HG02884 (cell line): ENCODE measurements around the gene ECEL1.
"Not testable (repeated sequence)": the region's sequence is repeated elsewhere in the genome, so short reads cannot be mapped to it uniquely, and the experiment has no call there.

Source experiments
- ATAC-seq: cut with Tn5 transposase; IDR thresholded peaks from one replicate; pipeline ENCODE4 v1.9.1; 2021; ENCODE audit warnings: mild to moderate bottlenecking, moderate library complexity; ENCODE audit not compliant: unreplicated experiment

The ECEL1 gene

GRCh38 chr2:232464544-232464885 is 23.1 kb downstream of the ECEL1 start:
- ATAC-seq, result no peak

- ATAC-seq, result no peak
Observed at GRCh38 chr2:232463701-232464543, 23.7 kb downstream of the ECEL1 start.

DNA sequence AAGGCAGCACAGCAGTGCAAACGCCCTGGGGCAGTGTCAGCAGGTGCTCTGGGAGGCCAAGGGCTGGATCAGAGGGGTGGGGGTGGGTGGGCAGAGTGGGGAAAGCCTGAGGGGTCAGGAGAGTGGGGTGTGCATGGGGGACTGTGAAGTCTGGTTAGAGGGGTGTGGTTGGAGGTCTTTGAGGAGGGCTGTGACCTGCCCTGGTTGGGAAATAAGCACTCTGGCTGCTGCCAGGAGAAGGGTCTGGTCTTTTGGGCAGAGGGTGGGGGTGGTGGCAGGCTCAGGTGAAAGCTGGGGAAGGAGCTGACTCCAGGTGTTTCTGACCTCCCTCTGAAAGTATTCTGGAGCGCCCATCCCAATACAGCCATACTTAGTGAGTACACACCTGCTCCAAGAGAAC is 27.5 kb downstream of the ECEL1 start:
- ATAC-seq, result no peak

DNA sequence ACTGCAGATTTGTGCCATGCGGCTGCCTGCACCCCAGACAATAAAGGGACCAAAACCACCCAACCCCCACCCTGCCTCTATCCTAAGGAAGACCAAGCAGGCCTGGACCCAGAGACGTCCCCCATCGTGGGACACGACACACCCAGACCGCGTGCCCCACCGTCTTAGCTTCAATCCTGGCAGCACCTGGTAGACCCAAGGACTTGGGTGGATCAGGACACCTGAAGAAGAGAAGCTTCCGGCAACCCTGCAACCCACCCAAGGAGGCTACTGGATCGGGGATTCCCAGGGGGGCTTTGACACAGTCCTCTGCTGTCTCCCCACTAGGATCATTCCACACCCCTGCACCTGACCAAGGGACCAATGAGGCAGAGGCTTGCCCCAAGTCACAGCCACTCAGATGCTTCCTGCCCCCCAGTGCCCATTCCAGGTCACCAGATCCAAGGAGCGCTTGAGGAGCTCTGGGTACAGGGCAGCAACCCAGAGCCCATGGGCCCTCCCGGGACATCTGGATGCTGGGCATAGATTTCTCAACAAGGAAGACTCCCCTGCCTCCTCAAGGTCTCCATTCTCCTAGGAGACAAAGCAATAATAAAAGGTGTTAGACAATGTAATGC is 28.1 kb downstream of the ECEL1 start:
- no peak for ATAC-seq

GRCh38 chr2:232458661-232459418 is 28.8 kb downstream of the ECEL1 start:
- no peak for ATAC-seq

GRCh38 chr2:232458051-232458660 is 29.5 kb downstream of the ECEL1 start:
- no peak for ATAC-seq

- ATAC-seq, result no peak
Observed at GRCh38 chr2:232457121-232458011, 30.3 kb downstream of the ECEL1 start.

DNA sequence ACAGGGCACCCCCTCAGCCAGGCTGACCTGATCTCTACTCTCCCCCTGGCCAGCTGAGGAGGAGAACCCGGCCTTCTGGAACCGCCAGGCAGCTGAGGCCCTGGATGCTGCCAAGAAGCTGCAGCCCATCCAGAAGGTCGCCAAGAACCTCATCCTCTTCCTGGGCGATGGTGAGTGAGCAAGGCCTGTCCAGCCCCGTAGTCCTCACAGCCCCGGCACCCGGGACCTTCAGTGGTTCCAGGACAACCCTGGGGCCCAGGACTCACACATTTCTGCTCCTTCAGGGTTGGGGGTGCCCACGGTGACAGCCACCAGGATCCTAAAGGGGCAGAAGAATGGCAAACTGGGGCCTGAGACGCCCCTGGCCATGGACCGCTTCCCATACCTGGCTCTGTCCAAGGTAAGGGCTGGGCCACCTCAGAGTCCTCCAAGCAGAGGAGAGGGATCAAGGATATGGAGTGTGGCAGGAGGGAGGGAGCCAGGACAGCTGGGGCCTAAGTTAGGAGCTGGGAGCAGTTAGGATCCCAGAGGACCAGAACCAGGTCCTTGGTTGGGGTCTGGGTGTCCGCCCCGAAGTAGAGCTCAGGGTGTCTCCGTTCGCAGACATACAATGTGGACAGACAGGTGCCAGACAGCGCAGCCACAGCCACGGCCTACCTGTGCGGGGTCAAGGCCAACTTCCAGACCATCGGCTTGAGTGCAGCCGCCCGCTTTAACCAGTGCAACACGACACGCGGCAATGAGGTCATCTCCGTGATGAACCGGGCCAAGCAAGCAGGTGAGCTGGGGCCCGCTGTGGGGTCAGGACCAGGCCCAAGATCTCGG is 31.1 kb downstream of the ECEL1 start:
- no peak for ATAC-seq

DNA sequence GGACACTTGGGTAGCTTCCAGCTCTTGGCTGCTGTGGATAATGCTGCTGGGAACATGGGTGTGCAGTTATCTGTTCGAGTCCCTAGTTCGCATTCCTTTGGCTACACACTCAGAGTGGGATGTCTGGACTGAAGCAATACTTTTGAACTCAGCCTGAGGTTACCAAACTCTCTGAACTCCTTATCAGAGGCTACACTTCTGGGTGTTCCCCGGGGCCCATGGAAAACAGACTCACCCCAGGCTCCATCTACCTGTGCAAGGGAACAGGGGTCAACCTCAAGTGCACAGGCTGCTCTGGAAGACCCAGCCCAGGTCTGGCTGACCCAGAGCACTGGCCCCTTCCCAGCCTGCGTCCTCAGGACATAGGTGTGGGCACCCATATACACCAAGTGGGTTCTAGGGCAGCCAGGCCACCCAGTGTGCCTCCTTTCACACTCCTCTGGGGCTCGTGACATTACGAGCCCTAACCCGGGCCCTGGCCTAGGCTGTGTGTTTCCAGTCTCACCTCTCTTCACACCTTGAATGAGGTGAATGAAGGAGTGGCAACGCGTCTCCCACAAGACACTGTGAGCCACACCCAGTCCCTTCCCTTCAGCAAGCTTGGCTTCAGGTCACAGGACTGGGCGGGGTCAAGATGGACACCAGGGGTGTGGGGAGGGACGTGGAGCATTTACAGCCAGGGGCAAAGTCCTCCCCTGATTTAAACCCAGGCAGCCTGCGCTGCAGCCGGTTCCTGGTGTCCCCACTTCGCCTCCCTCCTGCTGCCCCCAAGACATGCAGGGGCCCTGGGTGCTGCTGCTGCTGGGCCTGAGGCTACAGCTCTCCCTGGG is 32.0 kb downstream of the ECEL1 start, which contains the start of gene ALPI:
Gene ALPI (plus strand): TSS at position 728 of the 830 bp plus-strand sequence. CDS start 47 bp downstream, at position 775.
- ATAC-seq, result no peak

- ATAC-seq, result no peak
Observed at GRCh38 chr2:232454630-232455029, 33.0 kb downstream of the ECEL1 start.

GRCh38 chr2:232451645-232452044 is 36.0 kb downstream of the ECEL1 start:
- not testable (repeated sequence) for ATAC-seq

DNA sequence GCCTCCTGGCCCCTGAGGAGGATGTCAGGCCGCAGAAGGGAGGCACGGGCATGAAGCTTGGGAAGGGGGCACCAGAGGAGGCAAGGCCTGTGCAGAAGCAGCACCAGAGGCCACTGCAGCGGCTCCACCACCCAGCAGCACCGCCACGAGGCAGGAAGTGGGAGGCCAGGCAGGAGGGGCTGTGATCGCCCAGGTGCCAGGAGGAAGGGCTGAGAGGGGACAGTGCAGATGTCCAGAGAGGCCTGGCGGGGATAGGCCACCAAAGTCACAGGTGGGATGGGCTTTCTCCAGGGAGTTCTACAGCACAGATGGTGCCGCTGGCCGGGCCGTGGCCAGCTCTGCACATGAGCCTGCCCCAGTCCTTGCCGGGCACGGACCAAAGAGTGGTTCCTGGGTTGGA is 37.7 kb downstream of the ECEL1 start:
- no peak for ATAC-seq

DNA sequence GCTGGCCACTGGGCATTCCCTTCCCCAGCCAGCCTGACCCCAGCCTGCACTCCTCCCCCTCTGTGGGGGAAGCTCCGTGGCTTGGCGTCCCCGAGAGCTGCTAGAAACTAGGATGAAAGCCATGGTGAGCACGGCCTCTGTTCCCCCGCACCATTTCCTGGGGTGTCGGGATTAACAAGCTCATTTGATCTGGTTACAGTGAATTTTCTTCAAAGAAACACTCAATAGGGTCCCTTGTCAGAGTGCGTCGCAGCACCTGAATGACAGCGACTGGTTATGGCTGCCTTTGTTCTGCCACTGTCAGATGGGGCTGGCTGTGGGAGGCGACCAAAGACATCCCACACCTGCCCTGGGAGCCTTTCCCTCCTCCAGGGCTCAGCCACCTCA is 39.3 kb downstream of the ECEL1 start:
- no peak for ATAC-seq

- no peak for ATAC-seq
Observed at GRCh38 chr2:232447638-232448303, 39.9 kb downstream of the ECEL1 start.

DNA sequence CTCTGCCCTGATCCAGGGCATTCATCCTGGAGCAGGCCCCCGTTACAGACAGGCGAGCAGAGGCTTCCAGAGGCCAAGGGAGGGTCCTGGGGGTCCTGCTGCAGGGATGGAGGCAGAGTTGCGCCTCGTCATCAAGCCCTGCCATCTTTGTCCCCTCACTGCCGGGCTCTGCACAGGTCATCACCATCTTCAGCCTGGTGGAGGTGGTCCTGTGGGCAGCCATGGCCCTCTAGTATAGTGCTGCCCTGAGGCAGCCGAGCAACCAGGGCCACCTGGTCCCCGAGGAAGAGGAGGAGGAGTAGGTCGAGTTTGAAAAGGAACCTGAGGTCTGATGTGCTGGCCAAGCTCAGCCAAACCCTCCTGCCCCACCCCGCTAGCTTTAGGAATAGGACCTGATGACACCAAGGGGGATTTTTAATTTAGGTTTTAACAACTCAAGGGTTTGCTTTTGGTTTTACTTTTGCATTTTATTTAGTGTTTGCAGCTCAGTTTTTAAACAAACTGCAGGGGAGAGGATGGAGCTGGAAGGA is 40.5 kb downstream of the ECEL1 start:
- ATAC-seq, result no peak

DNA sequence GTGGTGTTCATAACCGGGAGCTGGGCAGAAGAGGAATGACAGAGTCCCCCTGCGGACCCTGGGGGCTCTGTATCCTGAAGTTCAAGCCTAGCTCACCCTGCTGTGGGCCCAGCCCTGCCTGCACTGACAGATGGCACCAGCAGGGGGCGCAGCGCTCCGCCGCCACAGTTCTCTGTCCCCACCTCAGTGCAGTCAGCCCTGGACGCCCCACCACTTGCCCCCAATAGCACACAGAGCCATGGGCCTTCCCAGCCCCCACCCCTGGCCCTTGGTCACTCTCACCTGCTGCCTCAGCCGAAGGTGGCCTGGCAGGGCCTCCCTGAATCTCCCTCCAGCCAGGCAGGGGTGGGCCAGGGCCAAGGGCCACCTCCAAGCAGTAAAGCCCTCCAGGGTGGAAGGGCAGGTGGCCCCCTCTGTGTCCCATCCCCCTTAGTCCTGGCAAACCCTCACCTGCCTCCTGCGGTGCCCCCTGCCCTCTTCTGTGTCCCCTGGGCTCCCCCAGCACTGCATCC is 41.3 kb downstream of the ECEL1 start:
- not testable (repeated sequence) for ATAC-seq

- ATAC-seq, result not testable (repeated sequence)
Observed at GRCh38 chr2:232445149-232445885, 42.3 kb downstream of the ECEL1 start.
